HuH-7 (cell line): Measurements from ENCODE around the gene KSR2.
"Not testable (repeated sequence)": the region's sequence is repeated elsewhere in the genome, so short reads cannot be mapped to it uniquely, and the experiment has no call there.

ENCODE experiments used
- DNase-seq: peaks from one replicate; pipeline ENCODE4 v3.0.0; 2011; ENCODE audit warnings: low spot score

Gene KSR2

DNA sequence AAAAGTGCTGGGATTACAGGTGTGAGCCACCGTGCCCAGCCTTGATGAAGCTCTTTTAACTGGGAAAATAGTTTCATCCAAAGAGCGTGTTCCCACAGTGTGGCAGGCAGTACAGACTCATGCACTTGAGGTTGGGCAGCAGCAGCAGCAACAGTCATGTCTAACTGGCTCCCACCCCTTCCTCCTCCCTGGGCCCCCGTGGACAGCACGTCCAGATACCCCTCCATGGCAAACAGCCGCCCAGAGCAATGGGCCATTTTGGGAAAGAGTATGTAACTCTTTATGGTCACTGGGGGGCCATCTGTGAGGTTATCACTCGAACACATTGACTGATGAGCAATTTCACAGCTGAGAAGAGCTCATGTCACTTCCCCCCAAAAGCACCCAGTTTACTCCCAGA lies 328.3 kb downstream of the KSR2 start:
- DNase-seq = no peak

- DNase-seq = no peak
These were observed 339.3 kb downstream of the KSR2 start for GRCh38 chr12:117629454-117629853.

- DNase-seq = not testable (repeated sequence)
These were observed 340.1 kb downstream of the KSR2 start for GRCh38 chr12:117628711-117629110.

GRCh38 chr12:117622741-117623140 lies 346.0 kb downstream of the KSR2 start:
- DNase-seq = no peak

GRCh38 chr12:117622087-117622486 lies 346.7 kb downstream of the KSR2 start:
- DNase-seq = no peak

- DNase-seq = no peak
These were observed 361.0 kb downstream of the KSR2 start for GRCh38 chr12:117607778-117608177.

DNA sequence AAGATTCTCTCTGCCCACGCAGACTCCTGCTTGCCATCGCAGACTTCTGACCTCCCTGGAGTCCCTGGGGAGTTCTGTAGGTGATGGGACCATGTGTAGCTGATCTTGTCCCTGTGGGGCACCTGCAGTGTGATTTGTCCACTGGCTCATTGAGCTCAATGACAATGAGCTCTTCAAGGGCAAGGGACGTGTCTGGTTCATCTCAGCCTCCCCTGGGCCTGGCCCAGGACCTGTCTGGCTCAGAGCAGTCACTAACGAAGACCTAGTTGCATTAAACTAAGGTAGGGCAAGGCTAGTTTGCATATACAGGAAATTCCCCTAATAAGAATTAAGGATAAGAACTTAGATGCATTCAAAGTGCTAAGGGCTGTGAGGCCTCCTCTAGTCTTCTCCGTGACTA lies 361.8 kb downstream of the KSR2 start:
- DNase-seq = no peak

- no peak for DNase-seq
These were observed 362.8 kb downstream of the KSR2 start for GRCh38 chr12:117606024-117606423.

DNA sequence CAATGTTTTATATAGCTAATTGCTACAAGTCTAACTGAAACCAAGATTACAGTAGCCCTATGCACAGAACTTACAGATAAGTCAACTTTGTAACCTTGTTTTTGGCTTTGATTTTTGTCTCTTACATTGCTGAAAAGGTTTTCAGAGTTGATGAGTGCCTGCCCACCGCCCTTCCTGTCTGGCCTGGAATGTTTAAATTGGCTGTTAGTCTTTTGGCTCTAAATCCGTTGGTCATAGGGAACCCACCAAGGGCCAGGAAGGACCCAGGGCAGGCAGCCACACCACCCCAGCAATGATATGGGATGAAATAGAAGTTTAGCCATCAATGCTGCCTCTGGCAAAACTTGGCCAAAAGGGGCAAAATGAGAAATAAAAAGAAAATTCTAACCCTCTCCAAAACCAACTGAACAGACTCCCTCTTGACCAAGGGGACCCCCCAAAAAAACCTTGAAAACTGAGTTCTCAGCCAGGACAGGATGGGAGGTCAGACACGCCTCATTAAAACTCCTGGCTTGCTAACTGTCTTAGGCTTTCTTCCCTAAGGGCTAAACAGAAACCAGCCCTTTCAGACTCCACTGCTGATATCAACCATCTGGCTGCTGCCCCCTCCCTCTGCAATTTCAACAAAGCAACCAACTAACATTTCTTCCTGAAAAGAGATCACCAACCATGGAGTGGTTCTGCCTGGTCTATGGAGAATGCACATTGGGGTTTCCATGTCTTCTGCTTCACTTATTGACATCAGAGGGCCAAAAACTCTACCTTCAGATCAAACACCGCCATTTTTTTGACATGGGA lies 365.3 kb downstream of the KSR2 start:
- no peak for DNase-seq

- DNase-seq = no peak
These were observed 368.9 kb downstream of the KSR2 start for GRCh38 chr12:117599849-117600248.

GRCh38 chr12:117596968-117597367 lies 371.8 kb downstream of the KSR2 start:
- no peak for DNase-seq

DNA sequence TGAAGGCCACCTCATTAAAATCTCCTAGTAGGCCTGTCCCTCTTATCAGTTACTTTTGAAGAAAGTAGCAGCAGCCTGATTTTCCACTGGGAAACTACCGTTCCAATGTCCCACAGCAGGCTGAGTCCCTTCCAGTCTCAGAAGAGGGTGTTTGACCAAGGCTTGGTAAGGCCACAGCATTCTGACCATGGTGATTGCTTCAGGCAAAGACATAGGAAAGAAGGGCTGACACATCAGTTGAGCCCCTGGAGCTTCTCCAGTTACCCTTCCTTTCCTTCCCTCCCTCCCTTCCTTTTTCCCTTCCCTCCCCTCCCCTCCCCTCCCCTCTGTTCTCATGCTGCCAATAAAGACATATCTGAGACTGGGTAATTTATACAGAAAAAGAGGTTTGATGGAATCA lies 373.0 kb downstream of the KSR2 start:
- DNase-seq = no peak

DNA sequence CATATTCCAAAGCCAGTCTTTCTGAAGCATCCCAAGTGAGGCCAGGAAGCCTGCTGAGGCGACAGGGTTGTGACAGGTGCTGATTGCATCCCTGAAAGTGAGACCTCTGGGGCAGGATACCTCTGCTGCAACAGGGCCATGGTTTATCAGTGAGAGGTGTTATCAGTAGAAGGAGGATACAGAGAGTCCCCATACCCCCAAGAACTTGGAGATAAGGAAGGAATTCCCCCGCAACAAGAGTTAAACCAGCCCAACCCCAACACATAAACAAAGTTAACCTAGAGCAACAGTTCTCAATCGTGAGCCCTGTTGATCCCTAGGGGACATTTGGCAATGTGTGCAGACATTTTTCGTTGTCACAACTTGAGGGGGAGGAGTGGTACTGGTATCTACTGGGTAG lies 374.3 kb downstream of the KSR2 start:
- no peak for DNase-seq

GRCh38 chr12:117593815-117594400 lies 374.9 kb downstream of the KSR2 start:
- no peak for DNase-seq

DNA sequence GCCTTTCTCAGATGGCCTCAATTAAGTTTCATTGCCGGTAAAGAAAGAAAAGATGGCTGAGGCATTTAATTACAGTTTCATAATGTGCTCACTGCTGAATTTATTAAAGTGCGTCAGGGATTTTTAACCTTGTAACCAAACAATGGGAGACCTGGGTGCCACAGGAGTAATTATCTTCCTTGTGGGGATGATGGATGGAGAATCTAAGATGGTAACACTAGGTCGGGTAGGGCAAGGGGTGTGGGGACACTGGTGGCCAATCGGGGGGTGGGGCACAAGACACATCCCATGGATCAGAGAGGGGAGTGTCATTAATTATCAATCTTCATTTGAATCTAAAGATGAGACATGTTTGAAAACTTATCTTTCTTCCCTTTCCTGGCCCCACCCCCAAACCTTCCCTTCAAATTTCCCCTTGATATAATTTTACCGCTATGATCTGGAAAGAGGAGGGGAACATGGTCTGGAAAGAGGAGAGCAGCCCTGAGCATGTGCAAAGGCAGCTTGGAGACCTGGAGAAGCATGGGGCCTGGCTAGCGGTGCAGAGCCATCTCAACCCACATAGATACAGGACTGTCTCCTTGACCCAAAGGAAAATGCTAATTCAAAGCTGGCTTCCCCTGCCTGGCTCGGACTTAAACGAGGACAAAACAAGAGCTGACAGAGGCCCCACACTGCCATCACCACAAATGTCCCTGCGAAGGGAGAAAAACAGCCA lies 376.0 kb downstream of the KSR2 start:
- no peak for DNase-seq

GRCh38 chr12:117590999-117591398 lies 377.8 kb downstream of the KSR2 start:
- no peak for DNase-seq

DNA sequence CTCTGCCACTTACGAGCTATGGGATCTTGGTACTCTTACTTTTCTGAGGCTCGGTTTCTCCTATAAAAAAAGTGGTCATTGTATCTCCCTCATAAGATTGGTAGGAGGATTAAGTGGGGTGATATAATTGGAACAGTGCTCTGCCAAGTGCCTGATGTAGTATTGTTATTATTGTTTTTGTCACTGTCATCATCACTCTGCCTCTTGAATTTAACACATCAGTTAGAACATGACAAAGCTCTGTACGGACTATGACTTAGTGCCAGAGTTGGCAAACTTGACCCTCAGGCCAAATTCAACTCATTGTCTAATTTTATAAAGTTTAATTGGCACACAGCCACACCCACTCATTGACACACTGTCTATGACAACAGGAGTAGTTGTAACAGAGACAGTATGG lies 378.4 kb downstream of the KSR2 start:
- DNase-seq = no peak

- no peak for DNase-seq
These were observed 379.8 kb downstream of the KSR2 start for GRCh38 chr12:117589021-117589420.

- DNase-seq = peak; percentile 45
These were observed 381.0 kb downstream of the KSR2 start for GRCh38 chr12:117587631-117588287.

GRCh38 chr12:117583677-117584225 lies 385.0 kb downstream of the KSR2 start:
- no peak for DNase-seq

DNA sequence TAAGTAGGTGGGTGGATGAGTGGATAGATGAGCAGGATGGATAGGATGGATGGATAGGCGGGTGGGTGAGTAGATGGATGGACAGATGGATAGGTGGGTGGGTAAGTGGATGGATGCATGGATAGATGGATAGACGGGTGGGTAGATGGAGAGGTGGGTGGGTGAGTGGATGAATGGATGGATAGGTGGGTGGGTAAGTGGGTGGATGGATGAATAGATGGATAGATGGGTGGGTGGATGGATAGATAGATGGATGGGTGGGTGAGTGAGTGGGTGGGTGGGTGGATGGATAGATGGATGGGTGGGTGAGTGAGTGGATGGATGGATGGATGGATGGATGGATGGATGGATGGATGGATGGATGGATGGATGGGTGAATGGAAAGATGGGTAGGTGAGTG lies 385.7 kb downstream of the KSR2 start:
- no peak for DNase-seq

DNA sequence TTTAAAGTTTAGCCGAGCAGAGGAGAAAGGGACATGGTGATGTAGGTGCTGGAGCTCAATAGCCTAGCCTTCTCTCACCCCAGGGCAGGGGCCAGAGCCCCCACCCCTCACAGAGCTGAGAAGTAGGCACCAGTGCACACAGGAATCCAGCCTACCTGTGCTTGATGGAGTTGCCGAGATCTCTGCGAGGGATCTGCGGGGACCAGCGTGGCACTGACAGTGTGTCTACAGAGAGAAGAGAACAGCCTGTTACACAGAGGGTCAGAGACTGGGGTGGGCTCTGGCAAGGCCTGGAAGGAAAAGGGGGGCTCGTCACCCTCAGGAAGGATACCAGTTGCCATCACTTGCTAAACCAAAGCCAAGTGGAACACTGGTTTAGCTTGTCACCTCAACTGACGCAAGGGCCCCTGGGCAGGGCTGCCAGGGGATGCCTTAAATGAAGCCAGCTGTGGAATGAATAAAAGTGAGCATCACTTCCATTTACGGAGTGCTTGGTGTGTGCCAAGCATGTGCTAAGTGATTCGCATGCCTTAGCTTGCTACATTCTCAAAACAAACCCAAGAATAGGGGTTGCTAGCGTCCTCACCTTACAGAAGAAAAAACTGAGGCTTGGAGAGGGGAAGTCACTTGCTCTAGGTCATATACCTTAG lies 386.5 kb downstream of the KSR2 start:
- DNase-seq = no peak
